HepG2 (cell line): Measurements from ENCODE around the gene MFGE8. TPM values are rescaled to one million over a fixed set of nuclear protein-coding genes. Genes with fewer than 3 reads are reported as not detected.

Experiments used
- CREB1 ChIP-seq, 2 experiments: fragments of 450-650 bp in 1 of 2; IDR thresholded peaks; 2 replicates each; pipeline ENCODE4 v1.6.1; 2016 to 2017; ENCODE audit warnings: control low read depth in 1 of 2, mild to moderate bottlenecking in 1 of 2, missing compliant biosample characterization in 1 of 2, missing genetic modification characterization in 1 of 2
- NCOA5 ChIP-seq: sonication (generic); formaldehyde crosslinking; IDR thresholded peaks from 2 replicates; pipeline ENCODE4 v1.4.0; 2020; ENCODE audit warnings: missing genetic modification reagents
- RERE ChIP-seq: IDR thresholded peaks from 2 replicates; pipeline ENCODE4 v1.6.1; 2016; ENCODE audit warnings: low read depth, missing genetic modification reagents, missing compliant biosample characterization
- SNAPC5 ChIP-seq: sonication (generic); formaldehyde crosslinking; IDR thresholded peaks from 2 replicates; pipeline ENCODE4 v1.8.1; 2023; ENCODE audit warnings: mild to moderate bottlenecking, missing genetic modification reagents, borderline replicate concordance
- TFDP2 ChIP-seq: sonication (generic); formaldehyde crosslinking; IDR thresholded peaks from 2 replicates; pipeline ENCODE4 v1.4.0; 2020; ENCODE audit warnings: missing genetic modification reagents
- TGIF2 ChIP-seq: IDR thresholded peaks from 2 replicates; pipeline ENCODE4 v1.6.1; 2016; ENCODE audit warnings: control low read depth, missing compliant biosample characterization
- ZBTB46 ChIP-seq: sonication (generic); formaldehyde crosslinking; IDR thresholded peaks from 2 replicates; pipeline ENCODE4 v1.4.0; 2020; ENCODE audit warnings: mild to moderate bottlenecking, missing genetic modification reagents, borderline replicate concordance
- ZBTB7B ChIP-seq: sonication (generic); formaldehyde crosslinking; IDR thresholded peaks from 2 replicates; pipeline ENCODE4 v1.4.0; 2020; ENCODE audit warnings: missing genetic modification reagents
- ZNF331 ChIP-seq: sonication (generic); formaldehyde crosslinking; IDR thresholded peaks from 2 replicates; pipeline ENCODE4 v1.4.0; 2020; ENCODE audit warnings: missing genetic modification reagents
- ZNF333 ChIP-seq: sonication (generic); formaldehyde crosslinking; IDR thresholded peaks from 2 replicates; pipeline ENCODE4 v1.4.0; 2020; ENCODE audit warnings: mild to moderate bottlenecking, missing genetic modification reagents, borderline replicate concordance
- ZNF343 ChIP-seq: sonication (generic); formaldehyde crosslinking; IDR thresholded peaks from 2 replicates; pipeline ENCODE4 v1.4.0; 2020; ENCODE audit warnings: mild to moderate bottlenecking, missing genetic modification reagents
- ZSCAN20 ChIP-seq: sonication (generic); formaldehyde crosslinking; IDR thresholded peaks from 2 replicates; pipeline ENCODE4 v1.4.0; 2020; ENCODE audit warnings: missing genetic modification reagents, mild to moderate bottlenecking, borderline replicate concordance
- polyA plus RNA-seq, 8 experiments: library from polyadenylated mRNA; depleted of rRNA in 3 of 8; stranded (reverse) in 7 of 8; unstranded in 1 of 8; fragments of >200 nt; fragmentation: Illumina TruSeq in 4 of 8; extraction: Trizol in 4 of 8; gene quantifications; 2 replicates each; pipeline versions ENCODE4 v1.2.1 to v1.2.3, GENCODE V29; 2011 to 2016; ENCODE audit warnings: low read depth in 4 of 8, missing spikeins in 1 of 8, mixed read lengths in 1 of 8; ENCODE audit not compliant: insufficient read depth in 1 of 8
- total RNA-seq, 5 experiments: library from RNA; depleted of rRNA; stranded (reverse); fragments of >200 nt; fragmentation: Illumina TruSeq; extraction: Trizol; gene quantifications; 2 replicates each; pipeline ENCODE4 v1.2.3, GENCODE V29; 2016; ENCODE audit warnings: low read depth in 1 of 5

MFGE8 gene
- total and polyA plus RNA-seq, 2 of the 13 experiments (the other 11 are each of a cell fraction or from before 2014, with no cell fraction given), result 3.4 to 22.1 TPM

- TF ChIP-seq ZNF343 (CRISPR knock-in tag) (no peak), ZBTB7B (CRISPR knock-in tag) (no peak), ZNF331 (CRISPR knock-in tag) (no peak), NCOA5 (CRISPR knock-in tag) (no peak), TFDP2 (CRISPR knock-in tag) (no peak), CREB1 (IDR thresholded peaks at IDR 0.05) (no peak), CREB1 (CRISPR knock-in tag; IDR thresholded peaks at IDR 0.05) (no peak), ZBTB46 (CRISPR knock-in tag) (no peak), ZSCAN20 (CRISPR knock-in tag) (no peak), SNAPC5 (CRISPR knock-in tag) (no peak), TGIF2 (CRISPR knock-in tag) (no peak), ZNF333 (CRISPR knock-in tag) (no peak), RERE (CRISPR knock-in tag) (no peak)
- TF ChIP-seq, all 625 proteins: peak for 0
Measured at GRCh38 chr15:88917760-88918159, 4.6 kb upstream of the MFGE8 start (continued).
